SU-DHL-6 (cell line): ENCODE results near the gene CLCN6.

Source experiments
- H2AFZ ChIP-seq: fragments of 200-600 bp; sonication (generic); 2 replicates; pipeline ENCODE4 v1.6.1; 2014; ENCODE audit warnings: low read depth, mild to moderate bottlenecking, moderate library complexity, mixed read lengths, antibody characterized with exemption, low read length; ENCODE audit not compliant: severe bottlenecking
- H3F3A ChIP-seq: fragments of 200-600 bp; shearing (Covaris generic); 2 replicates; pipeline ENCODE4 v1.6.0; 2016; ENCODE audit warnings: antibody characterized with exemption, mild to moderate bottlenecking; ENCODE audit not compliant: insufficient read depth
- H3K27ac ChIP-seq: fragments of 200-600 bp; sonication (generic); 2 replicates; pipeline ENCODE4 v1.5.1; 2016; ENCODE audit warnings: low read depth, mild to moderate bottlenecking, low read length, moderate library complexity, mixed read lengths
- H3K27me3 ChIP-seq: fragments of 200-600 bp; sonication (generic), shearing (Covaris generic); 2 replicates; pipeline ENCODE4 v1.6.0; 2014; ENCODE audit warnings: mild to moderate bottlenecking, low read length
- H3K36me3 ChIP-seq: fragments of 200-600 bp; sonication (generic); 2 replicates; pipeline ENCODE4 v1.6.1; 2014; ENCODE audit warnings: mild to moderate bottlenecking, low read length, mixed read lengths
- H3K4me2 ChIP-seq: fragments of 300-600, 200-600 bp; shearing (Covaris generic), sonication (generic); 2 replicates; pipeline ENCODE4 v1.6.0; 2014; ENCODE audit warnings: low read length, low read depth, mild to moderate bottlenecking; ENCODE audit not compliant: poor library complexity, severe bottlenecking
- H3K4me3 ChIP-seq: fragments of 200-600 bp; sonication (generic); 2 replicates; pipeline ENCODE4 v1.5.1; 2014; ENCODE audit warnings: antibody characterized with exemption, low read length, mild to moderate bottlenecking, mixed read lengths; ENCODE audit not compliant: insufficient read depth, poor library complexity, severe bottlenecking
- H3K79me2 ChIP-seq: fragments of 200-600 bp; sonication (generic); 2 replicates; pipeline ENCODE4 v1.6.1; 2014; ENCODE audit warnings: mild to moderate bottlenecking, low read length, moderate library complexity; ENCODE audit not compliant: insufficient read depth
- H3K9ac ChIP-seq: fragments of 200-600 bp; sonication (generic); 2 replicates; pipeline ENCODE4 v1.7.0; 2014; ENCODE audit warnings: mild to moderate bottlenecking, low read length
- H3K9me2 ChIP-seq: fragments of 200-600 bp; sonication (generic); replicated peaks from 2 replicates; pipeline ENCODE4 v1.6.1; 2014; ENCODE audit warnings: low read length; ENCODE audit not compliant: insufficient read depth
- H3K9me3 ChIP-seq: fragments of 200-600 bp; sonication (generic); 2 replicates; pipeline ENCODE4 v1.6.1; 2014; ENCODE audit warnings: low read length, mixed read lengths; ENCODE audit not compliant: insufficient read depth
- H4K20me1 ChIP-seq: fragments of 200-600 bp; sonication (generic); 2 replicates; pipeline ENCODE4 v1.6.1; 2014; ENCODE audit warnings: low read depth, mild to moderate bottlenecking, antibody characterized with exemption, low read length, moderate library complexity, mixed read lengths
- EZH2phosphoT487 ChIP-seq: fragments of 200-600 bp; sonication (generic), shearing (Covaris generic); conservative IDR thresholded peaks from 2 replicates; pipeline ENCODE4 v1.6.1; 2018; ENCODE audit warnings: mild to moderate bottlenecking, antibody characterized with exemption, low read length, moderate library complexity, mixed read lengths
- TF ChIP-seq, protein P1 (sequence below): fragments of 200-600 bp; sonication (generic); IDR thresholded peaks from one replicate; pipeline ENCODE4 v1.5.1; 2017; ENCODE audit warnings: antibody characterized with exemption, mild to moderate bottlenecking, low read length, moderate library complexity; ENCODE audit not compliant: insufficient read depth, poor library complexity, severe bottlenecking

Gene CLCN6

DNA sequence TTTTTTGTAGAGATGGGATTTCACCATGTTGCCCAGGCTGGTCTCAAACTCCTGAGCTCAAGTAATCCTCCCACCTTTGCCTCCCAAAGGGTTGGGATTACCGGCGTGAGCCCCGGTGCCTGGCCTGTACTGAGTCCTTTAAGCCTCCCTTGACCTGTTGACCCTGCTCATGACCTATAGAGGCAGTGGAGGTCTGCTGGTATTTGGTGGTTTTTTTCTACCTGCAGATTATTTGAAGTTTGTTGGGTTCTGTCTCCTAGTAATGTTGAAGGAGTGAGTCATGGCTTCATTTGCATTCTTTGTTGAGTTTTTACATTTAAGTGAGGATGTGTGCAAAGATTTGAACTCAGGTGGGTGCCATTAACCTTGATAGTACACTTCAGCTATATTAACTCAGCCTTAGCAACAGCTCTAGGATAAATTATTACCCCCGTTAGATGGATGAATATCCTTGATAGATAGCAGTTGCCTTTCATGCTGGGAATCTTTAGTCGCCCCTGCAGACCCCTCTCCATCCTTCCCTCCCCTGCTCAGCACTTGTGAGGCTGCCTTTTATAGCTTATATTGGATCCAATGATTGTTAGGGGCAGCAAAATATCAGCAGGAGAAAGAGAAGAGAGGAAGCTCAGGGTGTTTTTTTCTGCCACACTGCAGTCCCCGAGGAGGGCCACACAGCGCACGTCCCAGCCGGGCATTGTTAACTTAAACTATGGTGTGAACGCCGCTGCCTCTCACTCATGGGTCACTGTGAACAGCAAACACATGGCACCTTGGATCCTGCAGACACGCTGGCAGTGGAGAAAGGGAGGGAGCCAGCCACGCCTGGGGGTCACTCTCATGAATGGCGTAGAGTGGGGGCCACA is 67.6 kb downstream of the CLCN6 start:
- Histone ChIP-seq H3K9me2 (no peaks in the 10 kb centered on the region), H2AFZ (no peak overlapping the region), H3K79me2 (no peaks in the 10 kb centered on the region), H3K27ac (no peak overlapping the region), H3K9me3 (no peaks in the 10 kb centered on the region), H3K4me3 (no peak overlapping the region), H3K36me3 (no peaks in the 10 kb centered on the region), H3F3A (no peaks in the 10 kb centered on the region), H3K9ac (no peak overlapping the region), H4K20me1 (no peaks in the 10 kb centered on the region), H3K4me2 (no peak overlapping the region), H3K27me3 (no peaks in the 10 kb centered on the region)
- TF ChIP-seq EZH2phosphoT487, result no peak
- TF ChIP-seq, protein P1, sequence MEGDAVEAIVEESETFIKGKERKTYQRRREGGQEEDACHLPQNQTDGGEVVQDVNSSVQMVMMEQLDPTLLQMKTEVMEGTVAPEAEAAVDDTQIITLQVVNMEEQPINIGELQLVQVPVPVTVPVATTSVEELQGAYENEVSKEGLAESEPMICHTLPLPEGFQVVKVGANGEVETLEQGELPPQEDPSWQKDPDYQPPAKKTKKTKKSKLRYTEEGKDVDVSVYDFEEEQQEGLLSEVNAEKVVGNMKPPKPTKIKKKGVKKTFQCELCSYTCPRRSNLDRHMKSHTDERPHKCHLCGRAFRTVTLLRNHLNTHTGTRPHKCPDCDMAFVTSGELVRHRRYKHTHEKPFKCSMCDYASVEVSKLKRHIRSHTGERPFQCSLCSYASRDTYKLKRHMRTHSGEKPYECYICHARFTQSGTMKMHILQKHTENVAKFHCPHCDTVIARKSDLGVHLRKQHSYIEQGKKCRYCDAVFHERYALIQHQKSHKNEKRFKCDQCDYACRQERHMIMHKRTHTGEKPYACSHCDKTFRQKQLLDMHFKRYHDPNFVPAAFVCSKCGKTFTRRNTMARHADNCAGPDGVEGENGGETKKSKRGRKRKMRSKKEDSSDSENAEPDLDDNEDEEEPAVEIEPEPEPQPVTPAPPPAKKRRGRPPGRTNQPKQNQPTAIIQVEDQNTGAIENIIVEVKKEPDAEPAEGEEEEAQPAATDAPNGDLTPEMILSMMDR, result no peak

DNA sequence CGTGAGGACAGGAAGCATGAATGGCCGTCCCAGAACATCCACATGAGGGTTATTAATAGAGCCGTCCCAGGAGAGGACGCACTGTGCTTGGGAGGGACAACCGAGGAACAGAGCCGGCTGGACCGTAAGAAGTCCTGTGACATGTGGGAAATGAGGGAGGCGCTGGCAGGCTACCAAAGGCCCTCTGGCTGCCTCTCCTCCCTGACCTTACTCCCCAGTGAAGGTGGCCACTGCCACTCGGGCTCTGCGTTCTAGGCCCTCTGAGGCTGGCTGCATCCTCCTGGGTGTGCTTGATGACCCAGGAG is 68.2 kb downstream of the CLCN6 start:
- Histone ChIP-seq H3K27me3 (no peaks in the 10 kb centered on the region), H3K9ac (no peak overlapping the region), H3K27ac (no peak overlapping the region), H3F3A (no peaks in the 10 kb centered on the region), H3K9me2 (no peaks in the 10 kb centered on the region), H2AFZ (no peak overlapping the region), H3K4me2 (no peak overlapping the region), H3K4me3 (no peak overlapping the region), H4K20me1 (no peaks in the 10 kb centered on the region), H3K79me2 (no peaks in the 10 kb centered on the region), H3K9me3 (no peaks in the 10 kb centered on the region), H3K36me3 (no peaks in the 10 kb centered on the region)
- TF ChIP-seq EZH2phosphoT487, result no peak
- TF ChIP-seq, protein P1, result no peak

DNA sequence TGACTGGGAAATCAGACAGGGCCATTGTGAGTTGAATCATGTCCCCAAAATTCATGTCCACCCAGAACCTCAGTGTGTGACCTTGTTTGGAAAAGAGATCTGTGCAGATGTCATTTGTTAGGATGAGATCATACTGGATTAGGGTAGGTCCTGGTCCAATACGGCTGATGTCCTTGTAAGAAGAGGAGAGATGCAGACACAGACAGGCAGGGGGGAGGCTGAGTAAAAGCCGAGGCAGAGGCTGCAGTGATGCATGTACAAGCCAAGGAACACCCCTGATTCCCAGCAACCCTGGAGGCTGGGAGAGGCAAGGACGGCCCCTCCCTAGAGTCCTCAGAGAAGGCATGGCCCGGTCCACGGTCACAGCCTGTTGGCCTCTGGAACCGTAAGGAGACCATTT is 68.6 kb downstream of the CLCN6 start:
- no peak overlapping the region for H2AFZ ChIP-seq
- no peaks in the 10 kb centered on the region for H3K36me3 ChIP-seq
- H3K27ac ChIP-seq, result no peak overlapping the region
- no peaks in the 10 kb centered on the region for H3K9me3 ChIP-seq
- no peak overlapping the region for H3K4me3 ChIP-seq
- H3K9ac ChIP-seq, result no peak overlapping the region
- no peaks in the 10 kb centered on the region for H3K79me2 ChIP-seq
- H3K27me3 ChIP-seq, result no peaks in the 10 kb centered on the region
- TF ChIP-seq, protein P1, result no peak
- no peak for TF ChIP-seq EZH2phosphoT487
- H3F3A ChIP-seq, result no peaks in the 10 kb centered on the region
- H4K20me1 ChIP-seq, result no peaks in the 10 kb centered on the region
- no peak overlapping the region for H3K4me2 ChIP-seq
- no peaks in the 10 kb centered on the region for H3K9me2 ChIP-seq
